ENCODE results near the gene HOXA5. TPM values are rescaled to one million over a fixed set of nuclear protein-coding genes. Genes with fewer than 3 reads are reported as not detected.
A peak's percentile ranks its signal among the peaks of the same experiment; 100 is the strongest.

The HOXA5 gene
- total RNA-seq, 5 donors from 2014 or later (not counting 1 experiment from before 2014, with no cell fraction given): 0.18 to 0.32 TPM; not detected in 3

DNA sequence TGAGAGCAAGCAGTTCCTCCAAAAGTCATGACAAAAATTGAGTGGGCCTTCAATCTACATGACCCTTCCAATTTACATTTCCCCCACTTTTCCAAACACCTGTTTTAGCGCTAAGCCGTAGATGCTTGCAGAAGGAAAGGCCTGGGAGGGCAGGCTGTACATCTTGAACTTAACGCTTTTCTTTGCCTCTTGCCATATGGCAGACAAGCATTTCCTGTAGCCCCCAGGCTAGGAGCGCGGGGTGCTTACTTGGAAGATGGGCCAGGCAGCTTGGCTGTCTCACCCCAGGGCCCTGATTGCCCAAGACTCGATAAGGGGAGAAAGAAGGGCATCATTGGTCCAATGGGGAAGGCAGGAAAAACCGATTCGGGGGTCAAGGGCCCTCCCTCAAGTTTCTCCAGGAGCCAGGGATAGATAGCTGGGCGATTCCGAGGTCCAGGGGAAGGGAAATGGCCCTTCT lies 28.9 kb upstream of the HOXA5 start:
- ChIA-PET CTCF (interaction anchor here (1.2 to 1.5 kb wide), 3 partner anchors 10 to 24 kb away, joined by 3 to 7 read pairs (median 6); no protein-coding TSS in a partner anchor), POLR2A (no interaction called here)
- Mint-ChIP-seq H3K36me3 (no peaks in the 10 kb centered on the region), H3K9me3 (no peaks in the 10 kb centered on the region), H3K27me3 (peaks cover 46 to 78% of the 10 kb centered on the region in 2 donors), H3K4me1 (peaks cover 24 to 35% (median 34%) of the 10 kb centered on the region in 3 donors), H3K27ac (peak overlapping the region in 1 of 2 donors; percentile 31), H3K4me3 (peak overlapping the region; percentile 35 to 72 (median 58))
- ATAC-seq (replicated peaks in 1 of 4) (no peak), DNase-seq (peak in 6 of 35 experiments; percentile 1 to 23 (median 10))
- Histone ChIP-seq H3K4me1 (ENCODE audit: control insufficient read depth in 1 of 2, extremely low read depth in 1 of 2, insufficient read depth in 2 of 2, low read length in 2 of 2) (peaks cover 13 to 56% of the 10 kb centered on the region in 2 experiments), H3K9me3 (no peaks in the 10 kb centered on the region), H3K4me3 (ENCODE audit: control insufficient read depth in 1 of 2, extremely low read depth in 1 of 2, low read length in 1 of 2) (peak overlapping the region in 1 of 2 donors; percentile 79), H3K27ac (ENCODE audit: low read length) (no peak overlapping the region), H3K36me3 (ENCODE audit: control insufficient read depth in 2 of 2, extremely low read depth in 1 of 2, insufficient read depth in 1 of 2, low read length in 1 of 2) (no peaks in the 10 kb centered on the region), H3K27me3 (replicated peaks in 1 of 2; ENCODE audit: control insufficient read depth in 2 of 2, extremely low read depth in 1 of 2, insufficient read depth in 2 of 2, low read length in 1 of 2) (peaks cover 16 to 91% of the 10 kb centered on the region in 2 experiments)
- WGBS (ENCODE audit: insufficient coverage): 11% methylated on average over 5 of the region's 10 CpGs

DNA sequence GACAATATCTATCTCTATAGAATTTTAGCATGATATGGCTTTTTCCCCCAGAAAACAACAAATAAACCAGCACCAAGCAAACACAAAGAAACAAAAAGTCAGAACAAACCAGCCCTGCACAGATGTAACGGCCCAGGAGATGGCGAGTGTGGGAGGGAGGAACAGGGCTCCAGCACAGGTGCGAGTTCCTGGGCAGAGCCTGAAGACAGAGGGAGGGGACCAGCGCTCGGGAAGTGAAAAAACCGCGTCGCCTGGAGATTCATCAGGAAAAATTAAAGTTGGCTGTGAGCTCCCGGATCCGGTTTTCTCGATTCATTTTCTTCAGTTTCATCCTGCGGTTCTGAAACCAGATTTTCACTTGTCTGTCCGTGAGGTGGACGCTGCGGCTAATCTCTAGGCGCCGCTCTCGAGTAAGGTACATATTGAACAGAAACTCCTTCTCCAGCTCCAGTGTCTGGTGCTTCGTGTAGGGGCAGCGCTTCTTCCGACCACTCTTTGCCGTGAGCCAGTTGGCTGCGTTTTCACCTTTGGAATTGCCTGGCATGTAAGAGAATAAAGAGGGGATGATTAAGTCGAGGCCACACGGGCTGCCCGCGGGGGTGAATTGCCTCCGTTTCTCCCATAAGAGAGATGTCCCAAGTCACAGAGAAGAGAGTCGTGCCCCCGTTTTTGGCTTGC lies 28.3 kb upstream of the HOXA5 start:
- H3K4me3 Mint-ChIP-seq: peak overlapping the region; percentile 35 to 72 (median 58)
- Histone ChIP-seq H3K27ac (ENCODE audit: low read length) (no peak overlapping the region), H3K36me3 (ENCODE audit: control insufficient read depth in 2 of 2, extremely low read depth in 1 of 2, insufficient read depth in 1 of 2, low read length in 1 of 2) (no peaks in the 10 kb centered on the region), H3K4me3 (ENCODE audit: control insufficient read depth in 1 of 2, extremely low read depth in 1 of 2, low read length in 1 of 2) (peak overlapping the region in 1 of 2 donors; percentile 11), H3K27me3 (replicated peaks in 1 of 2; ENCODE audit: control insufficient read depth in 2 of 2, extremely low read depth in 1 of 2, insufficient read depth in 2 of 2, low read length in 1 of 2) (peaks cover 17 to 91% of the 10 kb centered on the region in 2 experiments), H3K9me3 (no peaks in the 10 kb centered on the region), H3K4me1 (ENCODE audit: control insufficient read depth in 1 of 2, extremely low read depth in 1 of 2, insufficient read depth in 2 of 2, low read length in 2 of 2) (peaks cover 13 to 61% of the 10 kb centered on the region in 2 experiments)
- peaks cover 51 to 78% of the 10 kb centered on the region in 2 donors for H3K27me3 Mint-ChIP-seq
- no peaks in the 10 kb centered on the region for H3K9me3 Mint-ChIP-seq
- ATAC-seq (replicated peaks in 1 of 4) (no peak), DNase-seq (peak in 2 of 35 experiments; percentile 13 to 32)
- POLR2A ChIA-PET: no interaction called here
- WGBS (ENCODE audit: insufficient coverage): 8% methylated on average over 28 of the region's 30 CpGs
- peaks cover 27 to 40% (median 39%) of the 10 kb centered on the region in 3 donors for H3K4me1 Mint-ChIP-seq
- no peaks in the 10 kb centered on the region for H3K36me3 Mint-ChIP-seq
- CTCF ChIA-PET: interaction anchor here in 1 of 2 donors (0.7 to 1.2 kb wide), 2 partner anchors 9 to 482 kb away, joined by 3 read pairs; no protein-coding TSS in a partner anchor
- peak overlapping the region in 1 of 2 donors; percentile 50 for H3K27ac Mint-ChIP-seq

DNA sequence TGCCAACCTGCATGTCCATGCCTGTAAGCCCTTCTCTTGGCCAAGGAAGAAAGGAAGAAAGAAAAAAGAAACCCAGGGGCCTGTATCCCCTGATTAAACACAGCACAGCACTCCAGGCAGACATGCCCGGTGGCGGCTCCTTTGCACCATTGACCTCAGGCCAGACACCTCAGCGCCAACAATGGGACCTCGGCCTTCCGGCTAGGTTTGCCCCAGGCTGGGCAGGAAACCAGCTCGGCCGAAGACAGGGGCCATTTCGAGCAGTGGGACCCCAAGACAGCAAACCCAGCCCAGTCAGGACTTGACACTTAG lies 27.8 kb upstream of the HOXA5 start:
- Histone ChIP-seq H3K9me3 (no peaks in the 10 kb centered on the region), H3K36me3 (ENCODE audit: control insufficient read depth in 2 of 2, extremely low read depth in 1 of 2, insufficient read depth in 1 of 2, low read length in 1 of 2) (no peaks in the 10 kb centered on the region), H3K4me1 (ENCODE audit: control insufficient read depth in 1 of 2, extremely low read depth in 1 of 2, insufficient read depth in 2 of 2, low read length in 2 of 2) (peaks cover 15 to 66% of the 10 kb centered on the region in 2 experiments), H3K4me3 (ENCODE audit: control insufficient read depth in 1 of 2, extremely low read depth in 1 of 2, low read length in 1 of 2) (no peak overlapping the region), H3K27ac (ENCODE audit: low read length) (no peak overlapping the region), H3K27me3 (replicated peaks in 1 of 2; ENCODE audit: control insufficient read depth in 2 of 2, extremely low read depth in 1 of 2, insufficient read depth in 2 of 2, low read length in 1 of 2) (peaks cover 17 to 91% of the 10 kb centered on the region in 2 experiments)
- no peak for ATAC-seq (replicated peaks in 1 of 4)
- peak overlapping the region in 1 of 3 donors; percentile 72 for H3K4me3 Mint-ChIP-seq
- peak overlapping the region in 1 of 2 donors; percentile 50 for H3K27ac Mint-ChIP-seq
- peaks cover 29 to 41% (median 40%) of the 10 kb centered on the region in 3 donors for H3K4me1 Mint-ChIP-seq
- no peaks in the 10 kb centered on the region for H3K9me3 Mint-ChIP-seq
- no peak for DNase-seq
- 16% methylated on average over 8 of the region's 8 CpGs for WGBS (ENCODE audit: insufficient coverage)
- H3K27me3 Mint-ChIP-seq: peaks cover 55 to 78% of the 10 kb centered on the region in 2 donors
- POLR2A ChIA-PET: no interaction called here
- CTCF ChIA-PET: interaction anchor here in 1 of 2 donors (0.7 to 1.2 kb wide), 2 partner anchors 9 to 481 kb away, joined by 3 read pairs; no protein-coding TSS in a partner anchor
- H3K36me3 Mint-ChIP-seq: no peaks in the 10 kb centered on the region

DNA sequence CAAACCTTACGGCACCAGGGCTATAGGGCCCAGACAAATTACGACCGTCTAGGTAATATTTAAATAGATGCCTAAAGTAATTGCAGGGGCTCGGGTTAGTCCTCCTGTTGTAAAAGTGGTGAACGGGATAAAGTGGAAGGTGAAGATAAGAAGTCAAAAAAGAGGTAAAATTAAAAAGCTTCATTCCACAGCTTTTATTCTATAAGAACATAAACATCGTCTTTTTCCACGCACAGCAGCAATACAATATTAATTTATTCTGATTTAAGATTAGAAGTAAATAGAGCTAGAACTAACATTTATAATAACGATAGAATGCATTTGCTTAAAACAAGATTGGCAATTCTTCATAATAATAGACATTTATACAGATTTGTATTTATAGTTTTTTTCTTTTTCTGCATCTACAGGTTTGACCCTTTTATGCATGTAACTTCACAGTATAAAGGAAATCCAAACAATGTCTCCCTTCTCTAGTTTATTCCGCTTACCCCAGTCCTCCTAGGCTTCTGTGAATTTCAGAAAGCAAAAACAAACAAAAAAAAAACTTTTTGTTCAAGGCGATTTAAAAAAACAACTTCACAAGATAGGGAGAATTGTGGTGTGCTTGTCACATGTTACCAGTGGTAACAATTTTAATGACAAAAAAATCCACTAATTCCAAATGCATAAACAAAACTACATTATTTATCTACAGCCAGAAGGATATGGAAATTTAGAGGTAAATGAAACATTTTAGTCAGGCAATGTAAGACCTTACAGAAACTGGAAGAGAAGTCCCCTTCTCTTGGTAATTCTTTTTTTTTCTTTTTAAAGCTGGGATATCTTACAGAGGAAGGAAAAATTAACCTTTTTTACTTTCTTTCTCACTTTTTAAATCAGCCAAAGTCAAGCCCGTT lies 27.2 kb upstream of the HOXA5 start:
- DNase-seq (no peak), ATAC-seq (replicated peaks in 1 of 4) (no peak)
- no peak overlapping the region for H3K27ac ChIP-seq (ENCODE audit: low read length)
- peaks cover 15 to 72% of the 10 kb centered on the region in 2 experiments for H3K4me1 ChIP-seq (ENCODE audit: control insufficient read depth in 1 of 2, extremely low read depth in 1 of 2, insufficient read depth in 2 of 2, low read length in 2 of 2)
- POLR2A ChIA-PET: interaction anchor here in 1 of 2 donors (0.5 kb wide), 1 partner anchor 14 kb away, joined by 5 read pairs; the partner anchor contains the start of gene HOXA7
- no peaks in the 10 kb centered on the region for H3K36me3 ChIP-seq (ENCODE audit: control insufficient read depth in 2 of 2, extremely low read depth in 1 of 2, insufficient read depth in 1 of 2, low read length in 1 of 2)
- Mint-ChIP-seq H3K36me3 (no peaks in the 10 kb centered on the region), H3K4me1 (peaks cover 32 to 45% (median 44%) of the 10 kb centered on the region in 3 donors), H3K27ac (no peak overlapping the region), H3K4me3 (no peak overlapping the region), H3K9me3 (no peaks in the 10 kb centered on the region), H3K27me3 (peaks cover 59 to 76% of the 10 kb centered on the region in 2 donors)
- no peak overlapping the region for H3K4me3 ChIP-seq (ENCODE audit: control insufficient read depth in 1 of 2, extremely low read depth in 1 of 2, low read length in 1 of 2)
- CTCF ChIA-PET: interaction anchor here in 1 of 2 donors (0.7 to 1.3 kb wide), 4 partner anchors 8 to 480 kb away, joined by 3 read pairs; no protein-coding TSS in a partner anchor
- H3K9me3 ChIP-seq: no peaks in the 10 kb centered on the region
- peaks cover 17 to 91% of the 10 kb centered on the region in 2 experiments for H3K27me3 ChIP-seq (replicated peaks in 1 of 2; ENCODE audit: control insufficient read depth in 2 of 2, extremely low read depth in 1 of 2, insufficient read depth in 2 of 2, low read length in 1 of 2)
- WGBS (ENCODE audit: insufficient coverage): 0% methylated on average over 1 of the region's 11 CpGs

DNA sequence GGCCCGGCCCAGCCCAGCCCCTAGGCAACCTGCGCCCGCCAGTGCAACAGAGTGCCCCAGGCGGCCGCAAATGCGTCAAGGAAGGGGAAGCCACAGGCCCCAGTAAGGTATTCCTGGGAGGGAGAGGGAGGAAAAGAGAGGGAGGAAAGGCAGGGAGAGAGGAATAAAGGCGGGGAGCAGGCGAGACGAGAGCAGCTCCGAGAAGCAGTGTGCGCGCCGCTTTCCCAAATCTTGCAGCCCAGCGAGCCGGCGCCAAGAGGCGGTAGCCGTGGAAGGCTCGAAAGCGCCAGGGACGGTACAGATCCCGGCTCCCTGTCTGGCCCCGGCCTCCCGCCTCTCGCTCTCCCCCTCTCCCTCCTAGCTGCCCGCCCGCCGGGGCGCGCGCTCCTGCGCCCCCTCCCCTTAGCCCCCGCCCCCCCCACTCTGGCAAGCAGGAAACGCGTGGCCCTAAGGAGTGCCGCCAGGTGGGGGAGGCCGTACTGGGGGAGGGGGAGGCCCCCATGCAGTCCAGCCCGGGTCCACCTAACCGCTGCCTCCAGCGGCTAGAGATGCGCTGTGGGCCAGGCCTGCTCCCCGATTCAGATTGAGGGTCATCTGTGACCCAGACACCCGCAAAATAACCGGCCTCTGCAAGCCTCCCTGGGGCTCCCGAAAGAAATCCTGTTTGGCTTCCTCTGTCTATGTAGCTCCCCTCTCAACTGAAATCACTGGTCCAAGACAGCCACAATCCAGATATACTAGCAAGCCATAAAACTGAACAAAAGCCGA lies 26.4 kb upstream of the HOXA5 start:
- Histone ChIP-seq H3K36me3 (ENCODE audit: control insufficient read depth in 2 of 2, extremely low read depth in 1 of 2, insufficient read depth in 1 of 2, low read length in 1 of 2) (no peaks in the 10 kb centered on the region), H3K27me3 (replicated peaks in 1 of 2; ENCODE audit: control insufficient read depth in 2 of 2, extremely low read depth in 1 of 2, insufficient read depth in 2 of 2, low read length in 1 of 2) (peaks cover 17 to 91% of the 10 kb centered on the region in 2 experiments), H3K9me3 (no peaks in the 10 kb centered on the region), H3K4me3 (ENCODE audit: control insufficient read depth in 1 of 2, extremely low read depth in 1 of 2, low read length in 1 of 2) (peak overlapping the region in 1 of 2 donors; percentile 35), H3K27ac (ENCODE audit: low read length) (no peak overlapping the region), H3K4me1 (ENCODE audit: control insufficient read depth in 1 of 2, extremely low read depth in 1 of 2, insufficient read depth in 2 of 2, low read length in 2 of 2) (peaks cover 15 to 81% of the 10 kb centered on the region in 2 experiments)
- Mint-ChIP-seq H3K4me1 (peaks cover 34 to 46% (median 44%) of the 10 kb centered on the region in 3 donors), H3K27ac (no peak overlapping the region), H3K9me3 (no peaks in the 10 kb centered on the region), H3K4me3 (peak overlapping the region in 2 of 3 donors; percentile 37 to 74), H3K27me3 (peaks cover 54 to 72% of the 10 kb centered on the region in 2 donors), H3K36me3 (no peaks in the 10 kb centered on the region)
- peak in 1 of 4 experiments; percentile 42 for ATAC-seq (replicated peaks in 1 of 4)
- 3% methylated on average over 26 of the region's 46 CpGs for WGBS (ENCODE audit: insufficient coverage)
- ChIA-PET POLR2A (no interaction called here), CTCF (interaction anchor here in 1 of 2 donors (1.3 kb wide), 2 partner anchors 9 to 20 kb away, joined by 3 read pairs; no protein-coding TSS in a partner anchor)
- peak in 1 of 35 experiments; percentile 15 for DNase-seq
